Uterus (tissue), 4 donors: Measurements from ENCODE around the gene VPS33A. TPM values are rescaled to one million over a fixed set of nuclear protein-coding genes. Genes with fewer than 3 reads are reported as not detected.

ENCODE experiments used
- DNase-seq, 2 donors: peaks; one replicate each; pipeline ENCODE4 v3.0.0-alpha.2; 2019 to 2020
- H3K27ac ChIP-seq, 2 donors: fragments of 200-600 bp; sonication (generic); 1 replicate in 1 of 2; 2 replicates in 1 of 2; pipeline ENCODE4 v1.5.1; 2016 to 2018
- H3K27me3 ChIP-seq, 2 donors: fragments of 200-600 bp; sonication (generic); one replicate each; pipeline ENCODE4 v1.5.1; 2018 to 2019; ENCODE audit warnings: control low read depth in 1 of 2
- H3K36me3 ChIP-seq, 2 donors: fragments of 200-600 bp; sonication (generic); one replicate each; pipeline ENCODE4 v1.5.1; 2019; ENCODE audit warnings: control low read depth in 1 of 2
- H3K4me1 ChIP-seq, 2 donors: fragments of 200-600 bp; sonication (generic); one replicate each; pipeline ENCODE4 v1.5.1; 2018 to 2019; ENCODE audit warnings: control low read depth in 1 of 2
- H3K4me3 ChIP-seq, 2 donors: fragments of 200-600 bp; sonication (generic); 1 replicate in 1 of 2; 2 replicates in 1 of 2; pipeline ENCODE4 v1.5.1; 2018 to 2019; ENCODE audit warnings: mild to moderate bottlenecking in 1 of 2
- H3K9me3 ChIP-seq, 2 donors: fragments of 200-600 bp; sonication (generic); one replicate each; pipeline ENCODE4 v1.5.1; 2019; ENCODE audit warnings: control low read depth in 1 of 2
- POLR2A ChIP-seq, 2 donors: fragments of 450-650 bp; IDR thresholded peaks; one replicate each; pipeline ENCODE4 v1.6.1; 2016; ENCODE audit warnings: antibody characterized with exemption in 2 of 2, mild to moderate bottlenecking in 1 of 2, moderate library complexity in 1 of 2
- intact Hi-C: fragments of 100-400 bp; cut with DNase I; formaldehyde crosslinking; loops from one replicate; pipeline ENCODE4 v1.15.1; 2023; ENCODE audit warnings: low total_unique reads
- total RNA-seq, 4 donors: library from RNA; depleted of rRNA in 3 of 4; stranded (reverse); fragments of >200 nt in 3 of 4; gene quantifications; one replicate each; pipeline versions ENCODE4 v1.1.0 to v1.2.4, GENCODE V29; 2014 to 2023
- TF ChIP-seq, protein P1 (sequence below), 4 experiments: fragments of 200-600 bp in 2 of 4; fragments of 450-650 bp in 2 of 4; sonication (generic) in 2 of 4; IDR thresholded peaks; one replicate each; pipeline ENCODE4 v1.5.1; 2016 to 2019; ENCODE audit warnings: antibody characterized with exemption in 4 of 4, mild to moderate bottlenecking in 2 of 4, moderate library complexity in 1 of 4
- donor health status: DM: yes; HTN: yes; CAD: no.

The VPS33A gene
- total RNA-seq, 4 donors from 2014 or later: 3.3 to 20.8 (median 12.9) TPM

DNA sequence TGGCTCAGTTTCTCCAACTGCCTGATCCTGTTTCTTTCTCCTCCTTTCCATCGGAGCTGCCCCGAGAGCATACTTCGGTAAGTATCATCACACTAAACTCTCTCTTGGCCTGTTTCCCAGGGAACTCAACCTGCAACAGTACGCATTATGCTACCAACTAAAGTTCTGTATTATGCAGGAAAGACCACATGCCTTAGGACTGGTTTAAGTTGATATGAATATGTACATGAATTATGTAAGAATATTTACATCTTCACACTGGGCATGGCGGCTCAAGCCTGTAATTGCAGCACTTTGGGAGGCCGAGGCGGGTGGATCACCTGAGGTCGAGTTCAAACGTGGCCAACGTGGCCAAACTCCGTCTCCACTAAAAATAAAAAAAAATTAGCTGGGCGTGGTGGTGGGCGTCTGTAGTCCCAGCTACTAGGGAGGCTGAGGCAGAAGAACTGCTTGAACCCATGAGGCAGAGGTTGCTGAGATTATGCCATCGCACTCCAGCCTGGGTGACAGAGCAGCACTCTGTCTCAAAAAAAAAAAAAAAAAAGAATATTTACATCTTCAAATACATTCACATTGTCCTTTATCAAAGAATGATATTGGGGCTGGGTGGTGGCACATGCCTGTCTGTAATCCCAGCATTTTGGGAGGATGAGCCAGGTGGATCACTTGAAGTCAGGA, 31.9 kb upstream of the VPS33A start:
- Histone ChIP-seq H3K27ac (no peak overlapping the region), H3K4me3 (no peak overlapping the region), H3K27me3 (no peaks in the 10 kb centered on the region), H3K36me3 (no peaks in the 10 kb centered on the region), H3K4me1 (no peaks in the 10 kb centered on the region), H3K9me3 (no peaks in the 10 kb centered on the region)
- TF ChIP-seq POLR2A (IDR thresholded peaks at IDR 0.05): no peak
- TF ChIP-seq, protein P1, sequence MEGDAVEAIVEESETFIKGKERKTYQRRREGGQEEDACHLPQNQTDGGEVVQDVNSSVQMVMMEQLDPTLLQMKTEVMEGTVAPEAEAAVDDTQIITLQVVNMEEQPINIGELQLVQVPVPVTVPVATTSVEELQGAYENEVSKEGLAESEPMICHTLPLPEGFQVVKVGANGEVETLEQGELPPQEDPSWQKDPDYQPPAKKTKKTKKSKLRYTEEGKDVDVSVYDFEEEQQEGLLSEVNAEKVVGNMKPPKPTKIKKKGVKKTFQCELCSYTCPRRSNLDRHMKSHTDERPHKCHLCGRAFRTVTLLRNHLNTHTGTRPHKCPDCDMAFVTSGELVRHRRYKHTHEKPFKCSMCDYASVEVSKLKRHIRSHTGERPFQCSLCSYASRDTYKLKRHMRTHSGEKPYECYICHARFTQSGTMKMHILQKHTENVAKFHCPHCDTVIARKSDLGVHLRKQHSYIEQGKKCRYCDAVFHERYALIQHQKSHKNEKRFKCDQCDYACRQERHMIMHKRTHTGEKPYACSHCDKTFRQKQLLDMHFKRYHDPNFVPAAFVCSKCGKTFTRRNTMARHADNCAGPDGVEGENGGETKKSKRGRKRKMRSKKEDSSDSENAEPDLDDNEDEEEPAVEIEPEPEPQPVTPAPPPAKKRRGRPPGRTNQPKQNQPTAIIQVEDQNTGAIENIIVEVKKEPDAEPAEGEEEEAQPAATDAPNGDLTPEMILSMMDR (IDR thresholded peaks at IDR 0.05): no peak
- intact Hi-C loops: no loop called here
- DNase-seq: no peak

DNA sequence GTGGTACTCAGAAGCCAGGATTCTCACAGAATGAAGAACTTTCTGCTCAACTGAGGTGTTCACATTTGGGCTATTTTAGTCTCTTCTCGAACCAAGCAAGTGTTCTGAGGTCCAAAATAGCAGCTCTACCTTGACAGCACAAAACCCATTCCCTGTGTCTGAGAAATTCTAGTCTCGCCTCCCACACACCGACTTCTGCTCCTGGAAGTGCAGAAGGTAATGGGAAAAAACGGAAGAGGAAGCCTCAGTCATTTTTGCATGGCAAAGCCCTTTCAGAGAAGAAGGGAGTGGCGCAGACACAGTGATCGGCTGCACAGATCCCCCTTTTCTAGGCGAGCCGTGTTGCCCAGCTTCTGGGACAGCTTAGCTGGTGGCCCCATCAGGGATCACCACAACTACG, 31.2 kb upstream of the VPS33A start:
- intact Hi-C loops: no loop called here
- H3K27me3 ChIP-seq: no peaks in the 10 kb centered on the region
- H3K36me3 ChIP-seq: no peaks in the 10 kb centered on the region
- H3K4me3 ChIP-seq: no peak overlapping the region
- DNase-seq: no peak
- no peaks in the 10 kb centered on the region for H3K9me3 ChIP-seq
- TF ChIP-seq, protein P1 (IDR thresholded peaks at IDR 0.05): no peak
- TF ChIP-seq POLR2A (IDR thresholded peaks at IDR 0.05): no peak
- H3K4me1 ChIP-seq: no peaks in the 10 kb centered on the region
- H3K27ac ChIP-seq: no peak overlapping the region

DNA sequence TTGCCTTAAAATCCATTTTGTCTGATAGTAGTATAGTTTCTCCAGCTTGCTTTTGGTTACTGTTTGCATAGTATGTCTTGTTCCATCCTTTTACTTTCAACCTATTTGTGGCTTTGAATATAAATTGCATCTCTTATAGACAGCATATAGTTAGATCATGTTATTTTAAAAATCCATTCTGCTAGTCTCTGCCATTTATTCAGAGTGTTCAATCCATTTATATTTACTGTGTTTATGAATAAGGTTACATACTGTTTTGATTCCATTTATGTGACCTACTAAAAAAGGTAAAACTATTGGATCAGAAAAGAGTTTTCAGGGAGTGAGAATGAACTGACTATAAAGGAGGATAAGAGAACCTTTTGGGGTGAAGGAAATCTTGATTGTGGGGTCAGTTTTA, 29.6 kb upstream of the VPS33A start:
- TF ChIP-seq POLR2A (IDR thresholded peaks at IDR 0.05): no peak
- TF ChIP-seq, protein P1 (IDR thresholded peaks at IDR 0.05): no peak
- intact Hi-C loops: no loop called here
- Histone ChIP-seq H3K27ac (no peak overlapping the region), H3K27me3 (no peaks in the 10 kb centered on the region), H3K4me3 (no peak overlapping the region), H3K36me3 (no peaks in the 10 kb centered on the region), H3K9me3 (no peaks in the 10 kb centered on the region), H3K4me1 (no peaks in the 10 kb centered on the region)
- DNase-seq: no peak

DNA sequence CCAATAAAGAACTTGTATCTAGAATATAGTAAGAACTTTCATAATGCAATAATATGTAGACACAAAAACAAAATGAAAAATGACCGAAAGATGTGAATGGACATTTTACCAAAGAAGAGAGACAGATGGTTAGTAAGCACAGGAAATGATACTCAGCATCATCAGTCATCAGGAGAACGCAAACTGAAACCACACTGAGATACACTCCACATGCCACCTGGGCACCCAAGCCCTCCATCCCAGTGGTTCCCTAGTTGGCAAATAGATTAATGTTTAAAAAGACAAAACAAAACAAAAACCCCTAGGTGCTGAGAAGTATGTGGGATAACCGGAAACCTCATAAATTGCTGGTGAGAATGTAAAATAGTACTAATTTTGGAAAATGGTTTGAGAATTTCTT, 26.8 kb upstream of the VPS33A start:
- H3K36me3 ChIP-seq: no peaks in the 10 kb centered on the region

DNA sequence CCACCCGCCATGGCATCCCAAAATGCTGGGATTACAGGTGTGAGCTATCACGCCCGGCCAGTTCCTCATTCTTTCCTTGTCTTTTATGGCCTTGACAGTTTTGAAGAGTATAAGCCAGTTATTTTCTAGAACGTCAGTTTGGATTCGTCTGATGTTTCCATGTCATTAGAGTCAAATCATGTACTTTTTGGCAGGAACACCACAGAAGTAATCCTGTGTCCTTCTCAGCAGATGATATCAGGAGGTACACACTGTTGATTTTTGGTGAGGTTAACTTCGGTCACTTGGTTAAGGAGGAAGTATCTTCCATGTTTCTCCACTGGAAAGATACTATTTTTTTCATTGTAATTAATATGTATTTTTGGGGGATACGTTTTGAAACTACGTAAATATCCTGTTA, 25.1 kb upstream of the VPS33A start:
- no peak for DNase-seq
- no peaks in the 10 kb centered on the region for H3K27me3 ChIP-seq
- no peaks in the 10 kb centered on the region for H3K4me1 ChIP-seq
- no peak overlapping the region for H3K27ac ChIP-seq
- intact Hi-C loops: no loop called here
- H3K9me3 ChIP-seq: no peaks in the 10 kb centered on the region
- H3K4me3 ChIP-seq: no peak overlapping the region
- TF ChIP-seq, protein P1 (IDR thresholded peaks at IDR 0.05): no peak
- TF ChIP-seq POLR2A (IDR thresholded peaks at IDR 0.05): no peak
- H3K36me3 ChIP-seq: no peaks in the 10 kb centered on the region

More for the DNA sequence above, 26.8 kb upstream of the VPS33A start:
- TF ChIP-seq, protein P1 (IDR thresholded peaks at IDR 0.05): no peak
- TF ChIP-seq POLR2A (IDR thresholded peaks at IDR 0.05): no peak
- Histone ChIP-seq H3K9me3 (no peaks in the 10 kb centered on the region), H3K27me3 (no peaks in the 10 kb centered on the region), H3K4me3 (no peak overlapping the region), H3K27ac (no peak overlapping the region), H3K4me1 (no peaks in the 10 kb centered on the region)
- intact Hi-C loops: no loop called here
- DNase-seq: no peak
